HUES48 (cell line): Measurements from ENCODE around the gene TTC13.

Experiments used
- H3K27ac ChIP-seq: one replicate; pipeline ENCODE4 v1.7.0; 2013; ENCODE audit warnings: low read depth, low read length, inconsistent platforms
- H3K27me3 ChIP-seq: 2 replicates; pipeline ENCODE4 v1.6.1; 2013; ENCODE audit warnings: mild to moderate bottlenecking, low read length; ENCODE audit not compliant: control insufficient read depth, insufficient read depth
- H3K36me3 ChIP-seq: 2 replicates; pipeline ENCODE4 v1.6.1; 2013; ENCODE audit warnings: low read length; ENCODE audit not compliant: control insufficient read depth, insufficient read depth
- H3K4me1 ChIP-seq: 2 replicates; pipeline ENCODE4 v1.6.1; 2013; ENCODE audit warnings: mild to moderate bottlenecking, low read length; ENCODE audit not compliant: control insufficient read depth, insufficient read depth
- H3K4me3 ChIP-seq: 2 replicates; pipeline ENCODE4 v1.5.1; 2013; ENCODE audit warnings: mild to moderate bottlenecking, low read depth, low read length
- H3K9ac ChIP-seq: 2 replicates; pipeline ENCODE4 v1.6.1; 2013; ENCODE audit warnings: mild to moderate bottlenecking, low read depth, low read length, moderate library complexity
- H3K9me3 ChIP-seq: 2 replicates; pipeline ENCODE4 v1.6.1; 2013; ENCODE audit warnings: low read length; ENCODE audit not compliant: control insufficient read depth, insufficient read depth

TTC13 gene

GRCh38 chr1:230894664-230895063, 84.0 kb downstream of the TTC13 start:
- H3K9ac ChIP-seq = no peak overlapping the region
- no peaks in the 10 kb centered on the region for H3K27me3 ChIP-seq
- H3K27ac ChIP-seq = no peak overlapping the region
- no peak overlapping the region for H3K4me3 ChIP-seq
- no peaks in the 10 kb centered on the region for H3K4me1 ChIP-seq
- H3K9me3 ChIP-seq = no peaks in the 10 kb centered on the region
- H3K36me3 ChIP-seq = no peaks in the 10 kb centered on the region

- Histone ChIP-seq H3K27ac (no peak overlapping the region), H3K4me3 (no peak overlapping the region), H3K4me1 (no peaks in the 10 kb centered on the region), H3K36me3 (no peaks in the 10 kb centered on the region), H3K27me3 (no peaks in the 10 kb centered on the region), H3K9ac (no peak overlapping the region), H3K9me3 (no peaks in the 10 kb centered on the region)
Observed at GRCh38 chr1:230894032-230894431, 84.6 kb downstream of the TTC13 start.

GRCh38 chr1:230892018-230892491, 86.6 kb downstream of the TTC13 start:
- H3K36me3 ChIP-seq = no peaks in the 10 kb centered on the region
- no peaks in the 10 kb centered on the region for H3K27me3 ChIP-seq
- H3K9me3 ChIP-seq = no peaks in the 10 kb centered on the region
- H3K27ac ChIP-seq = no peak overlapping the region
- no peak overlapping the region for H3K4me3 ChIP-seq
- H3K4me1 ChIP-seq = no peaks in the 10 kb centered on the region
- H3K9ac ChIP-seq = no peak overlapping the region

GRCh38 chr1:230891413-230891812, 87.2 kb downstream of the TTC13 start:
- no peaks in the 10 kb centered on the region for H3K36me3 ChIP-seq
- no peaks in the 10 kb centered on the region for H3K4me1 ChIP-seq
- no peak overlapping the region for H3K27ac ChIP-seq
- H3K27me3 ChIP-seq = no peaks in the 10 kb centered on the region
- H3K9me3 ChIP-seq = no peaks in the 10 kb centered on the region
- H3K9ac ChIP-seq = no peak overlapping the region
- no peak overlapping the region for H3K4me3 ChIP-seq

- no peaks in the 10 kb centered on the region for H3K4me1 ChIP-seq
- H3K9me3 ChIP-seq = no peaks in the 10 kb centered on the region
- H3K27me3 ChIP-seq = no peaks in the 10 kb centered on the region
- no peak overlapping the region for H3K9ac ChIP-seq
- no peak overlapping the region for H3K4me3 ChIP-seq
- H3K36me3 ChIP-seq = no peaks in the 10 kb centered on the region
- H3K27ac ChIP-seq = no peak overlapping the region
Observed at GRCh38 chr1:230884646-230885045, 94.0 kb downstream of the TTC13 start.

GRCh38 chr1:230883967-230884366, 94.7 kb downstream of the TTC13 start:
- no peak overlapping the region for H3K27ac ChIP-seq
- no peak overlapping the region for H3K9ac ChIP-seq

GRCh38 chr1:230879778-230880177, 98.9 kb downstream of the TTC13 start:
- peaks cover 3% of the 10 kb centered on the region; the same call in 1 of the 2 replicates for H3K36me3 ChIP-seq
- no peak overlapping the region for H3K9ac ChIP-seq
- H3K4me3 ChIP-seq = no peak overlapping the region
- no peaks in the 10 kb centered on the region for H3K27me3 ChIP-seq
- no peak overlapping the region for H3K27ac ChIP-seq
- no peaks in the 10 kb centered on the region for H3K9me3 ChIP-seq
- H3K4me1 ChIP-seq = 0 out of 2 replicates have a peak, but pooled peaks cover 6% of the 10 kb centered on the region

More at GRCh38 chr1:230883967-230884366, 94.7 kb downstream of the TTC13 start:
- H3K9me3 ChIP-seq = no peaks in the 10 kb centered on the region
- H3K36me3 ChIP-seq = no peaks in the 10 kb centered on the region
- no peaks in the 10 kb centered on the region for H3K4me1 ChIP-seq
- H3K4me3 ChIP-seq = no peak overlapping the region
- H3K27me3 ChIP-seq = no peaks in the 10 kb centered on the region

- Histone ChIP-seq H3K4me3 (no peak overlapping the region), H3K27ac (no peak overlapping the region), H3K36me3 (peaks cover 3% of the 10 kb centered on the region; the same call in 1 of the 2 replicates), H3K9me3 (no peaks in the 10 kb centered on the region), H3K4me1 (0 out of 2 replicates have a peak, but pooled peaks cover 6% of the 10 kb centered on the region), H3K9ac (no peak overlapping the region), H3K27me3 (no peaks in the 10 kb centered on the region)
Observed at GRCh38 chr1:230878591-230878990, 100.1 kb downstream of the TTC13 start.

GRCh38 chr1:230877924-230878590, 100.6 kb downstream of the TTC13 start:
- Histone ChIP-seq H3K4me1 (0 out of 2 replicates have a peak, but pooled peaks cover 6% of the 10 kb centered on the region), H3K36me3 (peaks cover 3% of the 10 kb centered on the region; the same call in 1 of the 2 replicates), H3K9me3 (no peaks in the 10 kb centered on the region), H3K4me3 (no peak overlapping the region), H3K27me3 (no peaks in the 10 kb centered on the region), H3K27ac (no peak overlapping the region), H3K9ac (no peak overlapping the region)

GRCh38 chr1:230877146-230877923, 101.3 kb downstream of the TTC13 start:
- peaks cover 3% of the 10 kb centered on the region; the same call in 1 of the 2 replicates for H3K36me3 ChIP-seq
- no peaks in the 10 kb centered on the region for H3K9me3 ChIP-seq
- H3K4me3 ChIP-seq = no peak overlapping the region
- no peak overlapping the region for H3K27ac ChIP-seq
- 0 out of 2 replicates have a peak, but pooled peaks cover 6% of the 10 kb centered on the region for H3K4me1 ChIP-seq
- no peak overlapping the region for H3K9ac ChIP-seq
- no peaks in the 10 kb centered on the region for H3K27me3 ChIP-seq

- Histone ChIP-seq H3K4me1 (0 out of 2 replicates have a peak, but pooled peaks cover 6% of the 10 kb centered on the region), H3K4me3 (no peak overlapping the region), H3K9ac (no peak overlapping the region), H3K36me3 (peaks cover 3% of the 10 kb centered on the region; the same call in 1 of the 2 replicates), H3K27me3 (no peaks in the 10 kb centered on the region), H3K27ac (no peak overlapping the region), H3K9me3 (no peaks in the 10 kb centered on the region)
Observed at GRCh38 chr1:230876660-230877059, 102.0 kb downstream of the TTC13 start.
